GM12874 (cell line): ENCODE data around the gene CORT.
A peak's percentile ranks its signal among the peaks of the same experiment; 100 is the strongest.

Experiments used
- CTCF ChIP-seq: IDR thresholded peaks from 2 replicates; pipeline ENCODE4 v1.5.1; 2011; ENCODE audit warnings: low read depth, mild to moderate bottlenecking, control low read depth, low read length, moderate library complexity; ENCODE audit not compliant: insufficient read depth

Gene CORT

GRCh38 chr1:10494418-10494753 lies 44.6 kb downstream of the CORT start:
- TF ChIP-seq CTCF = no peak

GRCh38 chr1:10494754-10495474 lies 45.1 kb downstream of the CORT start:
- TF ChIP-seq CTCF = peak; percentile 93

GRCh38 chr1:10495475-10495817 lies 45.6 kb downstream of the CORT start:
- no peak for TF ChIP-seq CTCF

GRCh38 chr1:10495952-10496351 lies 46.1 kb downstream of the CORT start:
- no peak for TF ChIP-seq CTCF

- TF ChIP-seq CTCF = no peak
Observed at GRCh38 chr1:10497109-10497508, 47.3 kb downstream of the CORT start.

- no peak for TF ChIP-seq CTCF
Observed at GRCh38 chr1:10498231-10498630, 48.4 kb downstream of the CORT start.
